Mammary epithelial cell (primary cell): ENCODE measurements around the gene RBBP4.

Source experiments
- CTCF ChIP-seq, 2 donors: IDR thresholded peaks in 1 of 2; conservative IDR thresholded peaks in 1 of 2; 2 replicates each; pipeline ENCODE4 v1.5.1; 2011 to 2012; ENCODE audit warnings: inconsistent platforms in 2 of 2, low read length in 2 of 2, mild to moderate bottlenecking in 2 of 2, control low read depth in 1 of 2, low read depth in 1 of 2; ENCODE audit not compliant: insufficient read depth in 1 of 2; ENCODE audit errors: extremely low read depth in 1 of 2
- EZH2 ChIP-seq: IDR thresholded peaks from 2 replicates; pipeline ENCODE4 v1.6.1; 2012; ENCODE audit warnings: low read length, inconsistent platforms, borderline replicate concordance

DNA sequence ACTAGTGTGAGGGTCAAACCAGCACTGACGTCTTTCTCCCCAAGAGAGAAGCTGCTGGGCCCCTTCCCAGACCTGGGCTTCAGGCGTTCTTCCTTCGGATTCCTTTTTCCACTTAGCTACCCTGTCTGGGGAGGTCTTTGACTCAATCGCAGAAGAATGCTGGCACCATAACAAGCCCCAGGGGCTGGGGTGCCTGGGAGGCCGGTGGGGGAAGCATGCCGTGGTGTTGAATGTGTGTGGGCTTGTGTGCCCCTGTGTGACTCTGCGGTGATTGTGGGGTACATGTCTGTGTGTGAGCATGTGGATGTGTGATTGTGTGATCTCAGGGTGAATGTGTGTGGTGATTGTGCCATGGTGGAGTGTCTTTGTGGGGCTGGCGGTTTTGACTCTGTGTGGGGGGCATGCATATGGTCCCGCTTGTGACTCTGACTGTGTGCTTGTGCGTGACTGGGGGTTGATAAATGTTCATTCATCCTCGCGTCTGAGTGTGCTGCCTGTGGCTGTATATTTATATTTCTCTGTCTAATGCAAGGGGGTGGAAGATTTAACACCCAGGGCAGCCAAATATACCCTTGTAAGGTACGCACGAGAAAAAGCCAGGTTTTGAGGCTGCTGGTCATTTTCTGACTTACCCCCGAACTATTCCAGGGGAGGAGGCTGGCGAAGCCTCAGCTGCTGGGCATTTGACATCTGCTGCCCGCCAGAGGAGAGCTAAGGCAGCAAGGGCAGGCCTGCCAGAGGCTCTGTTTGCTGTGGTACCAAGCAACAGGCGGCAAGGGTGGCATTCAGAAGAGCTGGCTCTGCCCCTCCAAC, 52.7 kb downstream of the RBBP4 start:
- no peak for TF ChIP-seq CTCF (conservative IDR thresholded peaks at IDR 0.05 in 1 of 2, IDR thresholded peaks at IDR 0.05 in 1 of 2; ENCODE audit: extremely low read depth in 1 of 2, insufficient read depth in 1 of 2, low read depth in 1 of 2, low read length in 2 of 2)
- no peak for TF ChIP-seq EZH2
